Sigmoid colon (tissue), 4 donors: ENCODE data around the gene PELI2.

Experiments used
- EP300 ChIP-seq, 4 donors: sonication (generic); formaldehyde crosslinking; IDR thresholded peaks; one replicate each; pipeline ENCODE4 v1.6.1; 2017; ENCODE audit warnings: antibody characterized with exemption in 4 of 4
- POLR2A ChIP-seq, 2 donors: fragments of 450-650 bp; IDR thresholded peaks; one replicate each; pipeline ENCODE4 v1.6.1; 2016; ENCODE audit warnings: antibody characterized with exemption in 2 of 2, mild to moderate bottlenecking in 2 of 2, moderate library complexity in 2 of 2
- TF ChIP-seq, protein P1 (sequence below), 4 experiments: fragments of 450-650 bp in 3 of 4; fragments of 200-600 bp in 1 of 4; IDR thresholded peaks; one replicate each; pipeline ENCODE4 v1.5.1; 2016 to 2019; ENCODE audit warnings: antibody characterized with exemption in 4 of 4, mild to moderate bottlenecking in 3 of 4, moderate library complexity in 2 of 4

DNA sequence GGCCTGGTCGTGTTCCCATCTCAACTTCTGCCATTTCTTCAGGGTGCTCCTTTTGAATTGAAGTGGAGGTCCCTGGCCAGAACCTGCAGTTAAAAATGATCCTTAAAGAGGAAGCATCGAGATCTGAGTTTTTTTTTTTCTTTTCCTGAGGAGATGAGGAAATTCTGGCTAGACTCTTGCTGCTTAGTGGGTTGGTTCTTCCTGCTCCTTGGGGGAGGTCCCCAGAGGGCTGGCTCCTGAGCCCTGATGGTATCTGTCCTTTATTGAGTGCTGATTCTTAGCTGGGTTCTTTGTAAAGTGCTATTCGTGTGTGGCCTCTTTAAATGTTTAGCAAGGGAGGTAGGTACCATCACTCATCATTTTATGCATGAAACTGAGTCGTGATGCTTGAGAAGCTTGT, 11.7 kb downstream of the PELI2 start:
- TF ChIP-seq POLR2A (IDR thresholded peaks at IDR 0.05) (no peak), EP300 (IDR thresholded peaks at IDR 0.05) (no peak)
- TF ChIP-seq, protein P1, sequence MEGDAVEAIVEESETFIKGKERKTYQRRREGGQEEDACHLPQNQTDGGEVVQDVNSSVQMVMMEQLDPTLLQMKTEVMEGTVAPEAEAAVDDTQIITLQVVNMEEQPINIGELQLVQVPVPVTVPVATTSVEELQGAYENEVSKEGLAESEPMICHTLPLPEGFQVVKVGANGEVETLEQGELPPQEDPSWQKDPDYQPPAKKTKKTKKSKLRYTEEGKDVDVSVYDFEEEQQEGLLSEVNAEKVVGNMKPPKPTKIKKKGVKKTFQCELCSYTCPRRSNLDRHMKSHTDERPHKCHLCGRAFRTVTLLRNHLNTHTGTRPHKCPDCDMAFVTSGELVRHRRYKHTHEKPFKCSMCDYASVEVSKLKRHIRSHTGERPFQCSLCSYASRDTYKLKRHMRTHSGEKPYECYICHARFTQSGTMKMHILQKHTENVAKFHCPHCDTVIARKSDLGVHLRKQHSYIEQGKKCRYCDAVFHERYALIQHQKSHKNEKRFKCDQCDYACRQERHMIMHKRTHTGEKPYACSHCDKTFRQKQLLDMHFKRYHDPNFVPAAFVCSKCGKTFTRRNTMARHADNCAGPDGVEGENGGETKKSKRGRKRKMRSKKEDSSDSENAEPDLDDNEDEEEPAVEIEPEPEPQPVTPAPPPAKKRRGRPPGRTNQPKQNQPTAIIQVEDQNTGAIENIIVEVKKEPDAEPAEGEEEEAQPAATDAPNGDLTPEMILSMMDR (IDR thresholded peaks at IDR 0.05), result no peak
